HepG2 (cell line): ENCODE measurements around the gene ABCF1. TPM values are rescaled to one million over a fixed set of nuclear protein-coding genes. Genes with fewer than 3 reads are reported as not detected.

Experiments
- GZF1 ChIP-seq: sonication (generic); formaldehyde crosslinking; IDR thresholded peaks from 2 replicates; pipeline ENCODE4 v1.5.1; 2020; ENCODE audit warnings: mild to moderate bottlenecking, missing genetic modification reagents
- HNF4A ChIP-seq: sonication (generic); formaldehyde crosslinking; IDR thresholded peaks from 2 replicates; pipeline ENCODE4 v1.4.0; 2020; ENCODE audit warnings: missing genetic modification reagents
- JDP2 ChIP-seq: sonication (generic); formaldehyde crosslinking; IDR thresholded peaks from 2 replicates; pipeline ENCODE4 v1.8.1; 2022; ENCODE audit warnings: missing genetic modification reagents, borderline replicate concordance
- MAFF ChIP-seq: IDR thresholded peaks from 2 replicates; pipeline ENCODE4 v1.6.1; 2011; ENCODE audit warnings: low read depth, low read length, improper control_type of control experiment
- NR3C1 ChIP-seq: sonication (generic); formaldehyde crosslinking; IDR thresholded peaks from 2 replicates; pipeline ENCODE4 v1.4.0; 2020; ENCODE audit warnings: missing genetic modification reagents
- PHF8 ChIP-seq: sonication (generic); formaldehyde crosslinking; IDR thresholded peaks from 2 replicates; pipeline ENCODE4 v1.5.0; 2020; ENCODE audit warnings: missing genetic modification reagents
- RXRB ChIP-seq: IDR thresholded peaks from 2 replicates; pipeline ENCODE4 v1.6.1; 2016; ENCODE audit warnings: borderline replicate concordance, missing genetic modification reagents, missing compliant biosample characterization
- TAF15 ChIP-seq: fragments of 200-400 bp; formaldehyde crosslinking; IDR thresholded peaks from one replicate; pipeline ENCODE4 v1.6.1; 2018; ENCODE audit warnings: mild to moderate bottlenecking, low read depth, low read length; ENCODE audit not compliant: poor library complexity, severe bottlenecking
- ZNF12 ChIP-seq: sonication (generic); formaldehyde crosslinking; IDR thresholded peaks from 2 replicates; pipeline ENCODE4 v1.5.0; 2020; ENCODE audit warnings: missing genetic modification reagents
- ZNF652 ChIP-seq: IDR thresholded peaks from 2 replicates; pipeline ENCODE4 v1.6.1; 2016; ENCODE audit warnings: low read depth, borderline replicate concordance
- polyA plus RNA-seq, 8 experiments: library from polyadenylated mRNA; depleted of rRNA in 3 of 8; stranded (reverse) in 7 of 8; unstranded in 1 of 8; fragments of >200 nt; fragmentation: Illumina TruSeq in 4 of 8; extraction: Trizol in 4 of 8; gene quantifications; 2 replicates each; pipeline versions ENCODE4 v1.2.1 to v1.2.3, GENCODE V29; 2011 to 2016; ENCODE audit warnings: low read depth in 4 of 8, missing spikeins in 1 of 8, mixed read lengths in 1 of 8; ENCODE audit not compliant: insufficient read depth in 1 of 8
- total RNA-seq, 5 experiments: library from RNA; depleted of rRNA; stranded (reverse); fragments of >200 nt; fragmentation: Illumina TruSeq; extraction: Trizol; gene quantifications; 2 replicates each; pipeline ENCODE4 v1.2.3, GENCODE V29; 2016; ENCODE audit warnings: low read depth in 1 of 5
- TF ChIP-seq, protein P1 (sequence below): IDR thresholded peaks from 2 replicates; pipeline ENCODE4 v1.6.1; 2016
- TF ChIP-seq, protein P2 (sequence below): sonication (generic); formaldehyde crosslinking; IDR thresholded peaks from 2 replicates; pipeline ENCODE4 v1.5.0; 2020; ENCODE audit warnings: mild to moderate bottlenecking, missing genetic modification reagents, borderline replicate concordance
- TF ChIP-seq, protein P3 (sequence below): sonication (generic); formaldehyde crosslinking; IDR thresholded peaks from 2 replicates; pipeline ENCODE4 v1.9.0; 2022; ENCODE audit warnings: missing genetic modification reagents, mild to moderate bottlenecking, borderline replicate concordance
- TF ChIP-seq, protein P4 (sequence below): sonication (generic); formaldehyde crosslinking; IDR thresholded peaks from 2 replicates; pipeline ENCODE4 v1.5.0; 2020; ENCODE audit warnings: mild to moderate bottlenecking, missing genetic modification reagents
- TF ChIP-seq, protein P5 (sequence below): IDR thresholded peaks from 2 replicates; pipeline ENCODE4 v1.6.1; 2016; ENCODE audit warnings: missing compliant biosample characterization, missing genetic modification reagents, borderline replicate concordance

ABCF1 gene
- total and polyA plus RNA-seq, 2 of the 13 experiments (the other 11 are each of a cell fraction or from before 2014, with no cell fraction given) = 25.4 to 98.9 TPM

DNA sequence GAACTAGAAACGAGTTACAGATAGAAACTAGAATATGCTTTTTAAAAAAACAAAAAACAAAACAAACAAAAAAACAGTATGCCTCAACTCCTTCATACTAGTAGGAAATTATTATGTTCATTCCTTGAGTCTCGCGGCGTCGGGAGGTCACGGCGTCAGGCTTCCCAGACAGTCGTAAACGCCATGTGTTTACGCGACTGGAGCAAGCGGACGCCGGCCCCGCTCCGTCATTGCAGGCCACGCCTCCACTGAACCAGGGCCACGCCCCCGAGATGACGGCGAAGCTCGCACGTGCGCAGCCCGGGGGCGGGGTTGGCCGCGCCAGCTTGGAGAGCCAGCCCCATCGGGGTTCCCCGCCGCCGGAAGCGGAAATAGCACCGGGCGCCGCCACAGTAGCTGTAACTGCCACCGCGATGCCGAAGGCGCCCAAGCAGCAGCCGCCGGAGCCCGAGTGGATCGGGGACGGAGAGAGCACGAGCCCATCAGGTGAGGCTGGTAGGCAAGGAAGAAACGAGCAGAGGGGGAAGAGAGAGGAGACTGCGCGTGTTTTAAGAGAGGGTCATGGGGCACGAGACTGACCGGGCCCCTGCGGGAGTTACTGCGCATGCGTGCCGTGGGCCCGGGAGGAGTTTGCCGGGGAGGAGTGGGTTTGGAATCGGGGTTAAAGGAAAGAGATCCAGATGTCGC lies at the start of gene ABCF1 (continued):
- TF ChIP-seq, protein P1, sequence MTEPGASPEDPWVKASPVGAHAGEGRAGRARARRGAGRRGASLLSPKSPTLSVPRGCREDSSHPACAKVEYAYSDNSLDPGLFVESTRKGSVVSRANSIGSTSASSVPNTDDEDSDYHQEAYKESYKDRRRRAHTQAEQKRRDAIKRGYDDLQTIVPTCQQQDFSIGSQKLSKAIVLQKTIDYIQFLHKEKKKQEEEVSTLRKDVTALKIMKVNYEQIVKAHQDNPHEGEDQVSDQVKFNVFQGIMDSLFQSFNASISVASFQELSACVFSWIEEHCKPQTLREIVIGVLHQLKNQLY (CRISPR knock-in tag) = peak; percentile 91
- TF ChIP-seq PHF8 (CRISPR knock-in tag) (peak; percentile 100), HNF4A (CRISPR knock-in tag) (peak; percentile 18; the same call in 1 of the 2 replicates), JDP2 (no peak), TAF15 (no peak), NR3C1 (CRISPR knock-in tag) (no peak), RXRB (CRISPR knock-in tag) (peak; percentile 80), GZF1 (CRISPR knock-in tag) (peak; percentile 79), MAFF (no peak), ZNF12 (CRISPR knock-in tag) (no peak; the same call in 1 of the 2 replicates), ZNF652 (CRISPR knock-in tag) (0 out of 2 replicates have a peak, but pooled peaks have one; percentile 46)
- TF ChIP-seq, protein P2, sequence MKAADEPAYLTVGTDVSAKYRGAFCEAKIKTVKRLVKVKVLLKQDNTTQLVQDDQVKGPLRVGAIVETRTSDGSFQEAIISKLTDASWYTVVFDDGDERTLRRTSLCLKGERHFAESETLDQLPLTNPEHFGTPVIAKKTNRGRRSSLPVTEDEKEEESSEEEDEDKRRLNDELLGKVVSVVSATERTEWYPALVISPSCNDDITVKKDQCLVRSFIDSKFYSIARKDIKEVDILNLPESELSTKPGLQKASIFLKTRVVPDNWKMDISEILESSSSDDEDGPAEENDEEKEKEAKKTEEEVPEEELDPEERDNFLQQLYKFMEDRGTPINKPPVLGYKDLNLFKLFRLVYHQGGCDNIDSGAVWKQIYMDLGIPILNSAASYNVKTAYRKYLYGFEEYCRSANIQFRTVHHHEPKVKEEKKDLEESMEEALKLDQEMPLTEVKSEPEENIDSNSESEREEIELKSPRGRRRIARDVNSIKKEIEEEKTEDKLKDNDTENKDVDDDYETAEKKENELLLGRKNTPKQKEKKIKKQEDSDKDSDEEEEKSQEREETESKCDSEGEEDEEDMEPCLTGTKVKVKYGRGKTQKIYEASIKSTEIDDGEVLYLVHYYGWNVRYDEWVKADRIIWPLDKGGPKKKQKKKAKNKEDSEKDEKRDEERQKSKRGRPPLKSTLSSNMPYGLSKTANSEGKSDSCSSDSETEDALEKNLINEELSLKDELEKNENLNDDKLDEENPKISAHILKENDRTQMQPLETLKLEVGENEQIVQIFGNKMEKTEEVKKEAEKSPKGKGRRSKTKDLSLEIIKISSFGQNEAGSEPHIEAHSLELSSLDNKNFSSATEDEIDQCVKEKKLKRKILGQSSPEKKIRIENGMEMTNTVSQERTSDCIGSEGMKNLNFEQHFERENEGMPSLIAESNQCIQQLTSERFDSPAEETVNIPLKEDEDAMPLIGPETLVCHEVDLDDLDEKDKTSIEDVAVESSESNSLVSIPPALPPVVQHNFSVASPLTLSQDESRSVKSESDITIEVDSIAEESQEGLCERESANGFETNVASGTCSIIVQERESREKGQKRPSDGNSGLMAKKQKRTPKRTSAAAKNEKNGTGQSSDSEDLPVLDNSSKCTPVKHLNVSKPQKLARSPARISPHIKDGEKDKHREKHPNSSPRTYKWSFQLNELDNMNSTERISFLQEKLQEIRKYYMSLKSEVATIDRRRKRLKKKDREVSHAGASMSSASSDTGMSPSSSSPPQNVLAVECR (CRISPR knock-in tag) = peak; percentile 99
- TF ChIP-seq, protein P3, sequence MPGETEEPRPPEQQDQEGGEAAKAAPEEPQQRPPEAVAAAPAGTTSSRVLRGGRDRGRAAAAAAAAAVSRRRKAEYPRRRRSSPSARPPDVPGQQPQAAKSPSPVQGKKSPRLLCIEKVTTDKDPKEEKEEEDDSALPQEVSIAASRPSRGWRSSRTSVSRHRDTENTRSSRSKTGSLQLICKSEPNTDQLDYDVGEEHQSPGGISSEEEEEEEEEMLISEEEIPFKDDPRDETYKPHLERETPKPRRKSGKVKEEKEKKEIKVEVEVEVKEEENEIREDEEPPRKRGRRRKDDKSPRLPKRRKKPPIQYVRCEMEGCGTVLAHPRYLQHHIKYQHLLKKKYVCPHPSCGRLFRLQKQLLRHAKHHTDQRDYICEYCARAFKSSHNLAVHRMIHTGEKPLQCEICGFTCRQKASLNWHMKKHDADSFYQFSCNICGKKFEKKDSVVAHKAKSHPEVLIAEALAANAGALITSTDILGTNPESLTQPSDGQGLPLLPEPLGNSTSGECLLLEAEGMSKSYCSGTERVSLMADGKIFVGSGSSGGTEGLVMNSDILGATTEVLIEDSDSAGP (CRISPR knock-in tag) = peak; percentile 97; the same call in 1 of the 2 replicates
- TF ChIP-seq, protein P4, sequence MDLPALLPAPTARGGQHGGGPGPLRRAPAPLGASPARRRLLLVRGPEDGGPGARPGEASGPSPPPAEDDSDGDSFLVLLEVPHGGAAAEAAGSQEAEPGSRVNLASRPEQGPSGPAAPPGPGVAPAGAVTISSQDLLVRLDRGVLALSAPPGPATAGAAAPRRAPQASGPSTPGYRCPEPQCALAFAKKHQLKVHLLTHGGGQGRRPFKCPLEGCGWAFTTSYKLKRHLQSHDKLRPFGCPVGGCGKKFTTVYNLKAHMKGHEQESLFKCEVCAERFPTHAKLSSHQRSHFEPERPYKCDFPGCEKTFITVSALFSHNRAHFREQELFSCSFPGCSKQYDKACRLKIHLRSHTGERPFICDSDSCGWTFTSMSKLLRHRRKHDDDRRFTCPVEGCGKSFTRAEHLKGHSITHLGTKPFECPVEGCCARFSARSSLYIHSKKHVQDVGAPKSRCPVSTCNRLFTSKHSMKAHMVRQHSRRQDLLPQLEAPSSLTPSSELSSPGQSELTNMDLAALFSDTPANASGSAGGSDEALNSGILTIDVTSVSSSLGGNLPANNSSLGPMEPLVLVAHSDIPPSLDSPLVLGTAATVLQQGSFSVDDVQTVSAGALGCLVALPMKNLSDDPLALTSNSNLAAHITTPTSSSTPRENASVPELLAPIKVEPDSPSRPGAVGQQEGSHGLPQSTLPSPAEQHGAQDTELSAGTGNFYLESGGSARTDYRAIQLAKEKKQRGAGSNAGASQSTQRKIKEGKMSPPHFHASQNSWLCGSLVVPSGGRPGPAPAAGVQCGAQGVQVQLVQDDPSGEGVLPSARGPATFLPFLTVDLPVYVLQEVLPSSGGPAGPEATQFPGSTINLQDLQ = 0 out of 2 replicates have a peak, but pooled peaks have one; percentile 80
- TF ChIP-seq, protein P5, sequence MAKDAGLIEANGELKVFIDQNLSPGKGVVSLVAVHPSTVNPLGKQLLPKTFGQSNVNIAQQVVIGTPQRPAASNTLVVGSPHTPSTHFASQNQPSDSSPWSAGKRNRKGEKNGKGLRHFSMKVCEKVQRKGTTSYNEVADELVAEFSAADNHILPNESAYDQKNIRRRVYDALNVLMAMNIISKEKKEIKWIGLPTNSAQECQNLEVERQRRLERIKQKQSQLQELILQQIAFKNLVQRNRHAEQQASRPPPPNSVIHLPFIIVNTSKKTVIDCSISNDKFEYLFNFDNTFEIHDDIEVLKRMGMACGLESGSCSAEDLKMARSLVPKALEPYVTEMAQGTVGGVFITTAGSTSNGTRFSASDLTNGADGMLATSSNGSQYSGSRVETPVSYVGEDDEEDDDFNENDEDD (CRISPR knock-in tag) = peak; percentile 89
